Progenitor cell of endocrine pancreas (in vitro differentiated cells): ENCODE results near the gene GGPS1. TPM values are rescaled to one million over a fixed set of nuclear protein-coding genes. Genes with fewer than 3 reads are reported as not detected.

Experiments used
- DNase-seq: peaks from one replicate; pipeline ENCODE4 v3.0.0; 2021; ENCODE audit warnings: low spot score; ENCODE audit not compliant: unreplicated experiment
- H3K27ac Mint-ChIP-seq: 2 replicates; pipeline ENCODE4 v1.8.0; 2021; ENCODE audit warnings: mild to moderate bottlenecking, moderate library complexity, mixed read lengths
- H3K27me3 Mint-ChIP-seq: 2 replicates; pipeline ENCODE4 v1.8.0; 2021; ENCODE audit warnings: mixed read lengths
- H3K36me3 Mint-ChIP-seq: 2 replicates; pipeline ENCODE4 v1.8.0; 2022; ENCODE audit warnings: mixed read lengths; ENCODE audit not compliant: insufficient read depth
- H3K4me1 Mint-ChIP-seq: 2 replicates; pipeline ENCODE4 v1.8.0; 2021; ENCODE audit warnings: low read depth, mixed read lengths
- H3K4me3 Mint-ChIP-seq: 2 replicates; pipeline ENCODE4 v1.8.0; 2021; ENCODE audit warnings: low read depth, mild to moderate bottlenecking, moderate library complexity, mixed read lengths
- H3K9me3 Mint-ChIP-seq: 2 replicates; pipeline ENCODE4 v1.8.0; 2021; ENCODE audit warnings: low read depth, mixed read lengths
- total RNA-seq: library from RNA; stranded (reverse); gene quantifications from 2 replicates; pipeline ENCODE4 v1.2.1, GENCODE V29; 2021
- TF ChIP-seq, protein P1 (sequence below): fragments of 200-600 bp; sonication (generic); IDR thresholded peaks from one replicate; pipeline ENCODE4 v1.5.0; 2021; ENCODE audit warnings: antibody characterized with exemption, mild to moderate bottlenecking; ENCODE audit not compliant: unreplicated experiment

Gene GGPS1
- total RNA-seq, 1 donor from 2014 or later, result 50.6 TPM

- Mint-ChIP-seq H3K36me3 (peaks cover 22% of the 10 kb centered on the region), H3K27me3 (no peaks in the 10 kb centered on the region), H3K27ac (no peak overlapping the region), H3K9me3 (peaks cover 4% of the 10 kb centered on the region), H3K4me3 (no peak overlapping the region), H3K4me1 (no peaks in the 10 kb centered on the region)
- no peak for DNase-seq
- TF ChIP-seq, protein P1, sequence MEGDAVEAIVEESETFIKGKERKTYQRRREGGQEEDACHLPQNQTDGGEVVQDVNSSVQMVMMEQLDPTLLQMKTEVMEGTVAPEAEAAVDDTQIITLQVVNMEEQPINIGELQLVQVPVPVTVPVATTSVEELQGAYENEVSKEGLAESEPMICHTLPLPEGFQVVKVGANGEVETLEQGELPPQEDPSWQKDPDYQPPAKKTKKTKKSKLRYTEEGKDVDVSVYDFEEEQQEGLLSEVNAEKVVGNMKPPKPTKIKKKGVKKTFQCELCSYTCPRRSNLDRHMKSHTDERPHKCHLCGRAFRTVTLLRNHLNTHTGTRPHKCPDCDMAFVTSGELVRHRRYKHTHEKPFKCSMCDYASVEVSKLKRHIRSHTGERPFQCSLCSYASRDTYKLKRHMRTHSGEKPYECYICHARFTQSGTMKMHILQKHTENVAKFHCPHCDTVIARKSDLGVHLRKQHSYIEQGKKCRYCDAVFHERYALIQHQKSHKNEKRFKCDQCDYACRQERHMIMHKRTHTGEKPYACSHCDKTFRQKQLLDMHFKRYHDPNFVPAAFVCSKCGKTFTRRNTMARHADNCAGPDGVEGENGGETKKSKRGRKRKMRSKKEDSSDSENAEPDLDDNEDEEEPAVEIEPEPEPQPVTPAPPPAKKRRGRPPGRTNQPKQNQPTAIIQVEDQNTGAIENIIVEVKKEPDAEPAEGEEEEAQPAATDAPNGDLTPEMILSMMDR, result no peak
Observed at GRCh38 chr1:235391874-235392273, 63.5 kb downstream of the GGPS1 start.

Other genes starting within 250 kb of the GGPS1 start
- 110 and 120 TPM in 2 replicates for gene TOMM20, start 199.7 kb upstream of the GGPS1 start, total RNA-seq
- gene RBM34, start 167.3 kb upstream of the GGPS1 start, total RNA-seq, result 68.4 and 75.0 TPM in 2 replicates
- 66.5 and 68.8 TPM in 2 replicates for gene ARID4B, start 391 bp upstream of the GGPS1 start, total RNA-seq
- gene TBCE, start 38.9 kb downstream of the GGPS1 start, total RNA-seq, result 37.5 and 40.7 TPM in 2 replicates
- 47.7 and 49.6 TPM in 2 replicates for gene B3GALNT2, start 175.9 kb downstream of the GGPS1 start, total RNA-seq